NCI-H128 (cell line): ENCODE results near the gene TMEM108.

Experiments
- DNase-seq: peaks from one replicate; lab custom pipeline; 2025; ENCODE audit not compliant: unreplicated experiment; lab: John Stamatoyannopoulos, UW

The TMEM108 gene

GRCh38 chr3:133161656-133162055 is 123.5 kb downstream of the TMEM108 start:
- DNase-seq, result no peak

- DNase-seq, result no peak
Measured at GRCh38 chr3:133162265-133162664, 124.1 kb downstream of the TMEM108 start.

GRCh38 chr3:133162670-133163305 is 124.6 kb downstream of the TMEM108 start:
- no peak for DNase-seq

DNA sequence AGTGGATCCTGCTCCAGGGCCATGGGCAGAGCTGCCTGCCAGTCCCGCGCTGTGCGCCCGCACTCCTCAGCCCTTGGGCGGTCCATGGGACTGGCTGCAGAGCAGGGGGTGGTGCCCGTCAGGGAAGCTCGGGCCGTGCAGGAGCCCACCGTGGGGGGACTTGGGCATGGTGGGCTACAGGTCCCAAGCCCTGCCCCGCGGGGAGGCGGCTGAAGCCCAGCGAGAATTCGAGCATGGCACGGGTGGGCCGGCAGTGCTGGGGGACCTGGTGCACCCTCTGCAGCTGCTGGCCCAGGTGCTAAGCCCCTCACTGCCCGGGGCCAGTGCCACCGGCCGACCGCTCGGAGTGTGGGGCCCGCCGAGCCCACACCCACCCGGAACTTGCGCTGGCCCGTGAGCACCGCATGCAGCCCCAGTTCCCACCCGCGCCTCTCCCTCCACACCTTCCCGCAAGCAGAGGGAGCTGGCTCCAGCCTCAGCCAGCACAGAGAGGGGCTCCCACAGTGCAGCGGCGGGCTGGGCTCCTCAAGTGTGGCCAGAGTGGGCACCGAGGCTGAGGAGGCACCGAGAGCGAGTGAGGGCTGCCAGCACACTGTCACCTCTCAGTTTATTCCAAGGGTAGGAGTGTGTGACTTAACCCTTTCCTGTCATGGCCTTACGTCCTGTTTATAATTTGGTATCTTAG is 129.3 kb downstream of the TMEM108 start:
- no peak for DNase-seq

DNA sequence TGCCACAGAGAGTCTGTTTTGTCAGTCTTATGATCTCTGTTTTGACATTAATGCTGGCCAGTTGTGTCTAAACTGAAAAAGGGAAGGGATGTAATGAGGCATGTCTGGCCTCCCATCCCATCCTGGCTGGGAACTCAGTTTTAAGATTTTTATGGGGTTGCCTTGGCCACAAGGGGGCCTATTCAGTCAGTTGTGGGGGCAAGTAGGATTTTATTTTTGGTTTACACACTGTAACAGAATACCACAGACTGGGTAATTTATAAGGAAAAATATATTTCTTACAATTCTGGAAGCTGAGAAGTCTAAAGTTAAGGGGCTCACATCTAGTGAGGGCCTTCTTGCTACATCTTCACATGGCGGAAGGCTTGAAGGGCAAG is 129.8 kb downstream of the TMEM108 start:
- DNase-seq, result no peak

DNA sequence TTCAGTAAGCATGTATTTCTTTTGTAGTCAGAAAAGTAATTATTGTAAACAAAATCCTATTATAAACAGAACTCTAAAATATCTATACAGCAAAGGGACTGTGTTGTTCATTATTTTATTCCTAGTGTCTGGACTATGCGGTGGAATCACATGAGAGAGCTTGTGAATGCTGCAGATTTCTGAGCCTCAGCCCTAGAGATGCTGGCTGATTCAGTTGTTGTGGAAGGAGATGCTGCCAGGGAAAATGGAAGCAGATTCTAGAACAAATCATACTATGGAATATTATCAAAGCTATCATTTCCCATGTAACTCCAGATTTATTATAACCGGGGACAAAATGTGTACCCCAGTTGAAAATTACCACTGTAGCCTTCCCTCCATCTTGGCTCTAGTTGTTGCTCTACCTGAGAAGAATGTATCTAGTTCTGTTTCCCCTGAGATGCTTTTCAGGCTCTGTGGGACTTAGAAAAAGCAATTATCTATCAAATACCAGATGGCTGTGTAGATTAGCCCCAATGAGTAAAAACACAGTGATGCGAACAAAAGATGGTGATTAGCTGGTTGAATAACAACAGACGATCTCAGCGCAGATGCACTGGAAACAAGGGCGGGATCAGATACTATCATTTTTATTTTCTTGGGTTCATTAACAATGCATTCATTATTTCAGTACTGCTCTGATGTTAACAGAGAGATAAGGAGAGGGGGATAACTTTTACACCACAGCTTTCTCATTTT is 131.3 kb downstream of the TMEM108 start:
- no peak for DNase-seq

GRCh38 chr3:133171831-133172230 is 133.6 kb downstream of the TMEM108 start:
- DNase-seq, result no peak

DNA sequence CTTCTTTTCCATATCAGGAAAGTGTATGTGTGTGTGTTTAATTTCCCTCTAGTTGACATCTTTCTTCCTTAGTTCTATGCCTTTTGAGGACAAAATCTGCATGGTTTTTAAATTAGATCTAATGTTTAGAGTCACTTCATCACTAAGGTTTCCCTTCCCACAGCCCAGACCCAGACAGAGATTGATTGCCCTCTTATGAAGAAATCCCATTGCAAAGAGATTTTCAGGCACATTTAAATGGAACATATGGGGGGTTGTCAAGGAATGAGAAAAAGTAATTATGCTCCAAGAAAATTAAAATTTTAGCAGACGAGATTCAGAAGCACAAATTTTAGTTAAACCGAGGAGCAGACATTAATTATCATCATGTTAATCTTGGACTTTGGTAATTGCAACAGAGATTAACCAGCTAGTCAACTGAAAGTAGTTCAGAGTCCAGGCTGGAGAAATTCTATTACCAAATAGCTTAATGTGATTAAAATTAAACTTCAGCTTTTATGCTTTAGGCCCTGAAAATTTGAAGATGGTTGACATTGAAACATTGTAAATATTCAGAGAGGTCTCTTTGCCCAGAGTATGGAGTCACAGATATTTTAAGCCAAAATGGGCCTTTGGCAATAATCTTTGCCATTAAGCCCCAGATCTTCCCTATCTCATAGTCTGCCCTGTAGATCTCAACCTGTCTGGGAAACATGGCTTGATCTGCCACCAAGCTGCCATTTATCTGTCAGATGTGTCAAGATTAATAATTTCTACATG is 143.4 kb downstream of the TMEM108 start:
- DNase-seq, result no peak

- no peak for DNase-seq
Measured at GRCh38 chr3:133187870-133188379, 149.7 kb downstream of the TMEM108 start.

DNA sequence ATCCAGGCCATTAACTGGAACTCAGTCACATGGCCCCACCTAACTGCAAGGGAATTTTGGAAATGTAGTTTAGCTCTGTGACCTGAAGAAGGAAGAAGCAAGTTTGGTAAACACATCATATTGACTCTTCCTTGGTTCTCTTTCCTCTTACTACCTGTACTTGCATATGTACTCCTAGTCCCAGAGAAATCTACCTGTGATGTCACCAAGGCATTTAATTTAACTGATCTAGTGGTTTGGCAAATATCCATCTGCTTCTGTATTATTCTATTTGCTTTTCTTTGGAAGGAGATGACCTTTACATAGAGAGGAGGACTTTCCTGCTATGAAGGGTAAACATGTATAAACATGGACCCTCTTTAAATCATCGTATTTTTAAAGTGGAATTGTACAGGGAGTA is 150.8 kb downstream of the TMEM108 start:
- DNase-seq, result no peak

GRCh38 chr3:133189893-133190292 is 151.7 kb downstream of the TMEM108 start:
- DNase-seq, result no peak

DNA sequence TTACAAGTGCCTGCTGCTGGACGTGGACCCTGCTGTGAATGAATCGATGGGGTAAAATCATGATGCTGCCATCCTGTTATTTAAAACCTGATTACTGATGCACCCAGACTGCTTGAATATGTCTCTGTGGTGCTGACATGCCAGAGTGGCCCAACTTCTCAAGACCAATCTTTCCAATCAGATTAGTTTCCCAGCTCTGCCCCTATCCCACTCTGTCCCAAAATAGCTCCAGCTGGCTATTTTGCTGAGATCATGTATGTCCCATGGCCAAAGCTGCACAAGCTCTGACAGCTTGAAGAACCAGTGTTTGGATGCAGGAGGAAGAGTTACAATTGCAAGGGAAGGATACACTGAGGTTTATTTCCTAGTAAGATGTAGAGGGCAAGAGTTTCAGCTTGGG is 153.6 kb downstream of the TMEM108 start:
- DNase-seq, result no peak

GRCh38 chr3:133192363-133192945 is 154.3 kb downstream of the TMEM108 start:
- DNase-seq, result no peak

DNA sequence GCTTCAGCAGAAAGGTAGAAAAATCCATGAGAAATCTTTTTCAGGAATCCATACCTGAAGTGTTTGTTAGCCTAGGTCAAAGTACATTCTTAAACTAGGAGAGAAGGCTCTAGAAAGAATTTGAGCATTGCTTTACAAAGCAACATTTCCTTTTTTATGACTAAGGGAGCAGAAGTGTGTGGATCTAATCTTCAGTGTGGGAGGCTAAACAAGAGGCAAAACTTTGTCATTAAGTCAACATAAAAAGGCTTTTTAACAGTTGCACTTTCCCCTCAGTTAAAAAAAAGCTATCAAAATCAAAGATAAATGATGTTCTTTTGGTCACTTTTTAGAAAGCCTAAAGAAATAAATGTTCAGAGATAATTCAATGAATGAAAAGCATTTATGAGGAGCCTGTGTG is 154.8 kb downstream of the TMEM108 start:
- DNase-seq, result no peak

DNA sequence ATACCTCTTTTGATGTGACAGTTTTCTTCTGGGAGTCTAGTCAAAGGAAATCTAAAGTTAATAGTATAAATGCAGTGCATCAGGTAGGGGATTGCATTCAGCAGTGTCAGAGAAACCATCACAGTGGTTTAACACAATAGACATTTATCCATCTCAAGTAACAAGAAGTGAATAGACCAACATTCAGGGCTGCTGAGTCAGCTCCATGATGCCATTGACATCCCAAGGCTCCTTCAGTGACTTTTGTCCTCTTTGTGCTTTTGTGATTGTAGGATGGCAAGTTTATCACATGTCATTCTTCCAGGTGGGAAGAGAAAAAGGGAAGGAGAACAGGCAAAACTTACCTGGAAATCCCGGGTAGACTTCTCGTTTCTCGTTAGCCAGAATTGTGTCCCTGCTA is 158.3 kb downstream of the TMEM108 start:
- no peak for DNase-seq

- no peak for DNase-seq
Measured at GRCh38 chr3:133197619-133198018, 159.4 kb downstream of the TMEM108 start.

DNA sequence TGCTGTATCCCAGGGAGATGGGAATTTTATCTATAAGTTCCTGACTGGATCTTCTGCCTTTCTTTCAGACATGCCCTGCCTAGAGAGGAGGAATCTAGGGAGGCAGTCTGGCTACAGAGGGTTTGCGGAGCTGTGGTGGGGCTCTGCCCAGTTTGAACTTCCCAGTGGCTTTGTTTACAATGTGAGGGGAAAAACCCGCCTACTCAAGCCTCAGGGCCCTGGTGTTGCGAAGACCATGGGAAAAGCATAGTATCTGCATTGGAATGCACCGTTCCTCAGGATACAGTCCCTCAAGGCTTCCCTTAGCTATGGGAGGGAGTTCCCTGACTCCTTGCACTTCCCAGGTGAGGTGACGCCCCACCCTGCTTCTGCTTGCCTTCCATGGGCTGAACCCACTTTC is 168.7 kb downstream of the TMEM108 start:
- no peak for DNase-seq

- DNase-seq, result no peak
Measured at GRCh38 chr3:133208184-133208583, 170.0 kb downstream of the TMEM108 start.

DNA sequence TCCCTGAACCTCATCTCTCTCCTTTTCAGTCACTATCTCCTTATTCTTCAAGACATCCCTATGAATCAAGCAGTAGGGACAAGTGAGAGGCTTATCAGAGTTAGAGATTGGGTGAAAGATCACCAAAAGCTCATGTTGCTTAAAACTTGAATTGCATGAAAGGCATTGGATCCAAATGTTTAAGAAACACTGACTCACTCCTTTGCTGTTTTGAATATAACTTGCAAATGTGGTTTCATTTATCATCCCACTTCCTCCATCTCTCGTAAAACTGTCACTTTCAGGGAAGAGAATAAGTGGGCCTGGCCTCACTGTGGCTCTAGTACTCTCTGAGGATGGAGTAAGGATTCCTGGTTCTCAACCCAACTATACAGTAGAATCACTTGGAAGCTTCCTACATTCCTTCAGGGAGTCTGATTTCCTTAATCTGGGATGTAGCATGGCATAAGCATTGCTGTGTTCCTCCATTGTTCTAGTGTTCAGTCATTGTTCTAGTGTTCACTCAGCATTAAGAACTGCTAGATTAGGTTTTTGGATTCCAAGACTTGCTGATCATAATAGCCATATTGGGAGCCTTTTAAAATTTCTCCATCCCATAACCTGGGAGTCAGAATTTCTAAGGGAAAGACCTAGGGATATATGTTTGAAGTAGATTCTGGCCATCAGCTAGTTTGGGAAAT is 171.8 kb downstream of the TMEM108 start:
- DNase-seq, result no peak

DNA sequence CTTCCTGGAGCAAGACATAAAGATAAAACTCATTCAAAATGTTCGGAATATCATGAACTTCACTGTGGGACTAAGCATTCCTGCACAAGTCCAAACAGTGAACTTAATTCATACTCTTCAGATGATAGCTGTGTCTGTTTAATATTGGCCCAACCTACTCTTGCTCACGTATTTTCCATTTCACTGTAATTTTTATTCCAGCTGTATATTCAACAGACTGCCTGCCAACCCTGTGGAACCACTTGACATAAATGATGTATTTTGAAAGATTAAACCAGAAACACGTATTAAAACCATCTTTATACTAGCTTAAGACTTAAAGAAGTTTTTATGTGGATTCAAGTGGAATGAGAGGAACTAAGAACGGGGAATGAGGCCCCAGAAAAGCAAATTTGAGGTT is 172.5 kb downstream of the TMEM108 start:
- DNase-seq, result no peak
